ENCODE results near the gene HMG20A. TPM values are rescaled to one million over a fixed set of nuclear protein-coding genes. Genes with fewer than 3 reads are reported as not detected.
A peak's percentile ranks its signal among the peaks of the same experiment; 100 is the strongest.

The HMG20A gene
- total and polyA plus RNA-seq, 2 of the 13 experiments (the other 11 are each of a cell fraction or from before 2014, with no cell fraction given): 28.0 to 35.2 TPM

DNA sequence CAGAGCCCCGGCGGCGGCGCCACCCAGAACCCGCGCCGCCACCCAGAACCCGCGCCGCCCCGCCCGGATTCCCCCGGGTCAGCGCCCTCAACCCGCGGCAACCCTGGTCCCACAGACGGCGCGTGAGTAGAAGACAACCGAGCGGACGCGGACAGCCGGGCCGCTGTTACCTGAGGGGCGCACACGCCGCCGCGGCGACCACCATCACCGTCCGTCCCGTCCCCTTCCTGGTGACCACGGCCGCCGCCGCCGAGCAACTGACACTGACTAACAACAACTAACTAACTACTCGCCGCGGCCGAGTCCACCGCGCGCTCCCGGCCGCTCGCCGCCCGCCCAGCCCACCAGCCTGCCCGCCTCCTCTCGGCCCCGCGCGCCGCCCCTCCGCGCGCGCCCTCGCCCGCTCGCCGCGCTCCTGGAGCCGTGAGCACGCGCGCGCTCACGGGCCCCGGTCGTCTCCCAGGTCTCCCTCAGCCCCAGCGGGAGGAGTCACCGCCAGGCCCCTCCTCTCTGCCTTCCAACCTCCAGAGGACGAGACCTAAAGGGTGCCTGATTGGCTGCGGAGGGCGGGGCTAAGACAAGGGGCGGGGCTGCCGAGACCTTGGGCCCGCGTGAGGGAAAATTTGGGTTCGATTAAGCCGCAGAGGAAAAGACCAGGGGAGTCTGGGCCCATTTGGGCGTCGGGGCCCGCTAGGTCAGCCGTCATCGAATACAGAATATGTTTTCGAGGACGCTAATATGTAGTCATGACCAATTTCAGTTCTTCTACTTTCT lies 665 bp upstream of the HMG20A start, which contains the start of gene PEAK1 (continued):
- no peak for TF ChIP-seq ZNF713 (CRISPR knock-in tag; IDR thresholded peaks at IDR 0.05)
- no peak for TF ChIP-seq NCOA5 (CRISPR knock-in tag; IDR thresholded peaks at IDR 0.05)
- TF ChIP-seq, protein P1, sequence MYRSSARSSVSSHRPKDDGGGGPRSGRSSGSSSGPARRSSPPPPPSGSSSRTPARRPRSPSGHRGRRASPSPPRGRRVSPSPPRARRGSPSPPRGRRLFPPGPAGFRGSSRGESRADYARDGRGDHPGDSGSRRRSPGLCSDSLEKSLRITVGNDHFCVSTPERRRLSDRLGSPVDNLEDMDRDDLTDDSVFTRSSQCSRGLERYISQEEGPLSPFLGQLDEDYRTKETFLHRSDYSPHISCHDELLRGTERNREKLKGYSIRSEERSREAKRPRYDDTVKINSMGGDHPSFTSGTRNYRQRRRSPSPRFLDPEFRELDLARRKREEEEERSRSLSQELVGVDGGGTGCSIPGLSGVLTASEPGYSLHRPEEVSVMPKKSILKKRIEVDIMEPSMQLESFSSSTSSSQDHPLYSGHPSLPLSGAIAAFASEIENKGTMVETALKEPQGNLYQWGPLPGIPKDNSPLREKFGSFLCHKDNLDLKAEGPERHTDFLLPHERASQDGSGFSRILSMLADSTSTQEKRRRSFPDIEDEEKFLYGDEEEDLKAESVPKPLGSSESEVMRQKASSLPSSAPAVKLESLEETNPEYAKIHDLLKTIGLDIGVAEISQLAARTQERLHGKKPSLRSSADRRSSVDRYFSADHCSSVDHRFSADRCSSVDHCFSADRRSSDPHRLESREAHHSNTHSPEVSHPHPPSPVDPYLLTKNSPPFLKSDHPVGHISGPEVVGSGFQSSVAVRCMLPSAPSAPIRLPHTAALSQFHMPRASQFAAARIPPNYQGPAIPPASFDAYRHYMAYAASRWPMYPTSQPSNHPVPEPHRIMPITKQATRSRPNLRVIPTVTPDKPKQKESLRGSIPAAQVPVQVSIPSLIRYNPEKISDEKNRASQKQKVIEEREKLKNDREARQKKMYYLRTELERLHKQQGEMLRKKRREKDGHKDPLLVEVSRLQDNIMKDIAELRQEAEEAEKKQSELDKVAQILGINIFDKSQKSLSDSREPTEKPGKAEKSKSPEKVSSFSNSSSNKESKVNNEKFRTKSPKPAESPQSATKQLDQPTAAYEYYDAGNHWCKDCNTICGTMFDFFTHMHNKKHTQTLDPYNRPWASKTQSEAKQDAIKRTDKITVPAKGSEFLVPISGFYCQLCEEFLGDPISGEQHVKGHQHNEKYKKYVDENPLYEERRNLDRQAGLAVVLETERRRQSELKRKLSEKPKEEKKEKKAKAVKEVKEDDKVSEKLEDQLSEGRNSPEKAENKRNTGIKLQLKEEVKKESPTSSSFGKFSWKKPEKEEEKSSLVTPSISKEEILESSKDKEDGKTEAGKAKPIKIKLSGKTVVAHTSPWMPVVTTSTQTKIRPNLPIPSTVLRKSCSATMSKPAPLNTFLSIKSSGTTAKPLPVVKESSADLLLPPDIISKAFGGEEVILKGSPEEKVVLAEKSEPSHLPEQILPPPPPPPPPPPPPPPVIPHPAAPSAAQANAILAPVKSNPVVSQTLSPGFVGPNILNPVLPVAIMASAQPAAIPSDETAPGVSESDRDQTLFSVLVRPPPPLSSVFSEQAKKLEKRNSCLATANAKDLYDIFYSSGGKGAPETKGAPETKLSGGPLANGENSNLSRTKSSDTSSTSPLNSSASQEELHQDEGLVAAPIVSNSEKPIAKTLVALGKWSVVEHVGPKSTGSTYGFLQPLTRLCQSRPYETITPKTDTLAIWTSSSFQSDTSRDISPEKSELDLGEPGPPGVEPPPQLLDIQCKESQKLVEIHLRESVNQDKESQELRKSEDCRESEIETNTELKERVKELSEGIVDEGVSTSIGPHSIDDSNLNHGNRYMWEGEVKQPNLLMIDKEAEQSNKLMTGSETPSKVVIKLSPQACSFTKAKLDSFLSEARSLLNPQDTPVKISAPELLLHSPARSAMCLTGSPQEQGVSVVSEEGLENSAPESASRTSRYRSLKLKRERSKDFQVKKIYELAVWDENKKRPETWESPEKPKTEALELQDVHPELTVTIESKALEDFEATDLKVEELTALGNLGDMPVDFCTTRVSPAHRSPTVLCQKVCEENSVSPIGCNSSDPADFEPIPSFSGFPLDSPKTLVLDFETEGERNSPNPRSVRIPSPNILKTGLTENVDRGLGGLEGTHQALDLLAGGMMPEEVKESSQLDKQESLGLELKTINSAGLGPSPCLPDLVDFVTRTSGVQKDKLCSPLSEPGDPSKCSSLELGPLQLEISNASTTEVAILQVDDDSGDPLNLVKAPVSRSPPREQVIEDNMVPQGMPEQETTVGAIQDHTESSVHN (CRISPR knock-in tag; IDR thresholded peaks at IDR 0.05): no peak
- no peak for TF ChIP-seq ZSCAN29 (CRISPR knock-in tag; conservative IDR thresholded peaks at IDR 0.05)
- TF ChIP-seq, protein P2, sequence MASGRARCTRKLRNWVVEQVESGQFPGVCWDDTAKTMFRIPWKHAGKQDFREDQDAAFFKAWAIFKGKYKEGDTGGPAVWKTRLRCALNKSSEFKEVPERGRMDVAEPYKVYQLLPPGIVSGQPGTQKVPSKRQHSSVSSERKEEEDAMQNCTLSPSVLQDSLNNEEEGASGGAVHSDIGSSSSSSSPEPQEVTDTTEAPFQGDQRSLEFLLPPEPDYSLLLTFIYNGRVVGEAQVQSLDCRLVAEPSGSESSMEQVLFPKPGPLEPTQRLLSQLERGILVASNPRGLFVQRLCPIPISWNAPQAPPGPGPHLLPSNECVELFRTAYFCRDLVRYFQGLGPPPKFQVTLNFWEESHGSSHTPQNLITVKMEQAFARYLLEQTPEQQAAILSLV (CRISPR knock-in tag; IDR thresholded peaks at IDR 0.05; ENCODE audit: borderline replicate concordance): 0 out of 2 replicates have a peak, but pooled peaks have one; percentile 26
- no peak for TF ChIP-seq EZH2 (conservative IDR thresholded peaks at IDR 0.05; ENCODE audit: low read depth, low read length)
- TF ChIP-seq ZSCAN20 (CRISPR knock-in tag; IDR thresholded peaks at IDR 0.05; ENCODE audit: borderline replicate concordance): no peak
- TF ChIP-seq ZNF451 (CRISPR knock-in tag; IDR thresholded peaks at IDR 0.05): no peak
- TF ChIP-seq ZNF264 (CRISPR knock-in tag; IDR thresholded peaks at IDR 0.05): no peak
- no peak for TF ChIP-seq CEBPB (IDR thresholded peaks at IDR 0.05; ENCODE audit: borderline replicate concordance, low read depth, low read length)
- TF ChIP-seq ZNF317 (CRISPR knock-in tag; IDR thresholded peaks at IDR 0.05): no peak
- peak; percentile 21; the same call in 1 of the 2 replicates for TF ChIP-seq ZNF782 (CRISPR knock-in tag; IDR thresholded peaks at IDR 0.05; ENCODE audit: borderline replicate concordance)
- TF ChIP-seq, protein P3, sequence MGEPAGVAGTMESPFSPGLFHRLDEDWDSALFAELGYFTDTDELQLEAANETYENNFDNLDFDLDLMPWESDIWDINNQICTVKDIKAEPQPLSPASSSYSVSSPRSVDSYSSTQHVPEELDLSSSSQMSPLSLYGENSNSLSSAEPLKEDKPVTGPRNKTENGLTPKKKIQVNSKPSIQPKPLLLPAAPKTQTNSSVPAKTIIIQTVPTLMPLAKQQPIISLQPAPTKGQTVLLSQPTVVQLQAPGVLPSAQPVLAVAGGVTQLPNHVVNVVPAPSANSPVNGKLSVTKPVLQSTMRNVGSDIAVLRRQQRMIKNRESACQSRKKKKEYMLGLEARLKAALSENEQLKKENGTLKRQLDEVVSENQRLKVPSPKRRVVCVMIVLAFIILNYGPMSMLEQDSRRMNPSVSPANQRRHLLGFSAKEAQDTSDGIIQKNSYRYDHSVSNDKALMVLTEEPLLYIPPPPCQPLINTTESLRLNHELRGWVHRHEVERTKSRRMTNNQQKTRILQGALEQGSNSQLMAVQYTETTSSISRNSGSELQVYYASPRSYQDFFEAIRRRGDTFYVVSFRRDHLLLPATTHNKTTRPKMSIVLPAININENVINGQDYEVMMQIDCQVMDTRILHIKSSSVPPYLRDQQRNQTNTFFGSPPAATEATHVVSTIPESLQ (CRISPR knock-in tag; conservative IDR thresholded peaks at IDR 0.05): no peak
- no peak for TF ChIP-seq CCDC6 (CRISPR knock-in tag; IDR thresholded peaks at IDR 0.05)
- TF ChIP-seq, protein P4, sequence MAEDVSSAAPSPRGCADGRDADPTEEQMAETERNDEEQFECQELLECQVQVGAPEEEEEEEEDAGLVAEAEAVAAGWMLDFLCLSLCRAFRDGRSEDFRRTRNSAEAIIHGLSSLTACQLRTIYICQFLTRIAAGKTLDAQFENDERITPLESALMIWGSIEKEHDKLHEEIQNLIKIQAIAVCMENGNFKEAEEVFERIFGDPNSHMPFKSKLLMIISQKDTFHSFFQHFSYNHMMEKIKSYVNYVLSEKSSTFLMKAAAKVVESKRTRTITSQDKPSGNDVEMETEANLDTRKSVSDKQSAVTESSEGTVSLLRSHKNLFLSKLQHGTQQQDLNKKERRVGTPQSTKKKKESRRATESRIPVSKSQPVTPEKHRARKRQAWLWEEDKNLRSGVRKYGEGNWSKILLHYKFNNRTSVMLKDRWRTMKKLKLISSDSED (CRISPR knock-in tag; IDR thresholded peaks at IDR 0.05): no peak
- TF ChIP-seq PTBP1 (IDR thresholded peaks at IDR 0.05; ENCODE audit: low read depth, low read length, poor library complexity, severe bottlenecking): no peak
- no peak for TF ChIP-seq HOXA5 (CRISPR knock-in tag; IDR thresholded peaks at IDR 0.05)

Measured in HepG2 (cell line).